Keratinocyte (primary cell): Measurements from ENCODE around the gene PCDHGA4. TPM values are rescaled to one million over a fixed set of nuclear protein-coding genes. Genes with fewer than 3 reads are reported as not detected.

Experiments
- DNase-seq: peaks from one replicate; pipeline ENCODE4 v3.0.0-alpha.2; 2011; ENCODE audit warnings: low read depth, missing footprints, low spot score
- FAIRE-seq: peaks from 2 replicates; lab custom pipeline; 2011; peaks lifted over from hg19 to GRCh38; lab: Jason Lieb, UNC
- H2AFZ ChIP-seq: 2 replicates; pipeline ENCODE4 v1.6.0; 2012; ENCODE audit warnings: low read length, control low read depth, inconsistent platforms; ENCODE audit not compliant: control insufficient read depth
- H3K27ac ChIP-seq: 2 replicates; pipeline ENCODE4 v1.5.1; 2011; ENCODE audit warnings: low read length; ENCODE audit not compliant: control insufficient read depth, insufficient read depth
- H3K27me3 ChIP-seq: 3 replicates; pipeline ENCODE4 v1.6.0; 2011; ENCODE audit warnings: low read length; ENCODE audit not compliant: control insufficient read depth, insufficient read depth; ENCODE audit errors: extremely low read depth
- H3K36me3 ChIP-seq, 2 experiments: 2 replicates in 1 of 2; 3 replicates in 1 of 2; pipeline ENCODE4 v1.5.1; 2011; ENCODE audit warnings: low read length in 2 of 2, mild to moderate bottlenecking in 1 of 2; ENCODE audit not compliant: control insufficient read depth in 2 of 2, insufficient read depth in 2 of 2; ENCODE audit errors: extremely low read depth in 1 of 2
- H3K4me1 ChIP-seq: 3 replicates; pipeline ENCODE4 v1.5.1; 2011; ENCODE audit warnings: low read length; ENCODE audit not compliant: control insufficient read depth, insufficient read depth; ENCODE audit errors: extremely low read depth
- H3K4me2 ChIP-seq: 3 replicates; pipeline ENCODE4 v1.6.0; 2011; ENCODE audit warnings: low read depth, low read length; ENCODE audit not compliant: control insufficient read depth, insufficient read depth; ENCODE audit errors: extremely low read depth
- H3K4me3 ChIP-seq, 3 experiments: fragments of 200-600 bp in 1 of 3; sonication (generic) in 1 of 3; 2 replicates in 2 of 3; 3 replicates in 1 of 3; pipeline ENCODE4 v1.5.1; 2011 to 2016; ENCODE audit warnings: low read length in 3 of 3, mild to moderate bottlenecking in 3 of 3, control low read depth in 2 of 3, inconsistent platforms in 1 of 3, low read depth in 1 of 3, mixed read lengths in 1 of 3, mixed run types in 1 of 3, moderate library complexity in 1 of 3; ENCODE audit not compliant: control insufficient read depth in 2 of 3, insufficient read depth in 2 of 3; ENCODE audit errors: extremely low read depth in 1 of 3
- H3K79me2 ChIP-seq: 2 replicates; pipeline ENCODE4 v1.6.0; 2012; ENCODE audit warnings: low read length; ENCODE audit not compliant: control insufficient read depth, insufficient read depth
- H3K9ac ChIP-seq: 3 replicates; pipeline ENCODE4 v1.6.0; 2011; ENCODE audit warnings: low read length; ENCODE audit not compliant: control insufficient read depth, insufficient read depth; ENCODE audit errors: extremely low read depth
- H3K9me1 ChIP-seq: 3 replicates; pipeline ENCODE4 v1.6.0; 2011; ENCODE audit warnings: low read length; ENCODE audit not compliant: control insufficient read depth, insufficient read depth; ENCODE audit errors: extremely low read depth
- H3K9me3 ChIP-seq: 2 replicates; pipeline ENCODE4 v1.5.1; 2012; ENCODE audit warnings: low read depth, low read length; ENCODE audit not compliant: control insufficient read depth
- H4K20me1 ChIP-seq: 3 replicates; pipeline ENCODE4 v1.6.0; 2011; ENCODE audit warnings: low read length; ENCODE audit not compliant: control insufficient read depth, insufficient read depth; ENCODE audit errors: extremely low read depth
- CTCF ChIP-seq, 3 experiments: IDR thresholded peaks in 1 of 3; conservative IDR thresholded peaks in 1 of 3; optimal IDR thresholded peaks in 1 of 3; 2 replicates in 2 of 3; 3 replicates in 1 of 3; pipeline versions ENCODE3 to v1.5.1; 2011; ENCODE audit warnings: low read length in 3 of 3, mild to moderate bottlenecking in 3 of 3, moderate library complexity in 2 of 3, control low read depth in 1 of 3, inconsistent platforms in 1 of 3; ENCODE audit not compliant: insufficient read depth in 2 of 3; ENCODE audit errors: extremely low read depth in 1 of 3
- EZH2 ChIP-seq: IDR thresholded peaks from one replicate; pipeline ENCODE4 v1.6.1; 2012; ENCODE audit warnings: inconsistent platforms, mild to moderate bottlenecking, low read length, moderate library complexity
- dilution Hi-C: fragments of 300-500 bp; cut with MboI; formaldehyde crosslinking; loops from one replicate; pipeline ENCODE4 v1.7.0; 2020; ENCODE audit warnings: low sequenced_read_pairs; ENCODE audit not compliant: extremely low pct_ligation_motif_present
- polyA plus RNA-seq, 5 experiments: library from polyadenylated mRNA; depleted of rRNA in 3 of 5; stranded (reverse) in 3 of 5; stranded (forward) in 1 of 5; unstranded in 1 of 5; fragments of >200 nt; gene quantifications; 1 replicate in 1 of 5; 2 replicates in 3 of 5; 3 replicates in 1 of 5; pipeline versions ENCODE4 v1.2.1 to v1.2.3, GENCODE V29; 2011 to 2012; ENCODE audit warnings: missing spikeins in 2 of 5, low read depth in 1 of 5, low replicate concordance in 1 of 5

Gene PCDHGA4
- polyA plus RNA-seq, 1 donor (not counting 4 experiments of a cell fraction or from before 2014, with no cell fraction given), result 0.05 TPM

GRCh38 chr5:141360685-141361084, 5.9 kb downstream of the PCDHGA4 start:
- Histone ChIP-seq H3K36me3 (no peaks in the 10 kb centered on the region), H3K9ac (no peak overlapping the region), H4K20me1 (no peaks in the 10 kb centered on the region), H3K9me3 (peaks cover 22% of the 10 kb centered on the region), H3K27me3 (peaks cover 41% of the 10 kb centered on the region), H3K27ac (no peak overlapping the region), H2AFZ (no peak overlapping the region), H3K79me2 (no peaks in the 10 kb centered on the region), H3K4me2 (no peak overlapping the region), H3K4me1 (no peaks in the 10 kb centered on the region), H3K4me3 (no peak overlapping the region), H3K9me1 (no peaks in the 10 kb centered on the region)
- no peak for DNase-seq
- FAIRE-seq, result no peak
- TF ChIP-seq EZH2, result no peak
- no peak for TF ChIP-seq CTCF (optimal IDR thresholded peaks at IDR 0.05 in 1 of 3, IDR thresholded peaks at IDR 0.05 in 1 of 3, conservative IDR thresholded peaks at IDR 0.05 in 1 of 3; ENCODE audit: extremely low read depth in 1 of 3, insufficient read depth in 2 of 3, low read length in 3 of 3)
- dilution Hi-C loops, result no loop called here

GRCh38 chr5:141362719-141363118, 7.9 kb downstream of the PCDHGA4 start:
- H3K9ac ChIP-seq, result no peak overlapping the region
- no peaks in the 10 kb centered on the region for H3K4me1 ChIP-seq
- DNase-seq, result no peak
- dilution Hi-C loops, result no loop called here
- H2AFZ ChIP-seq, result no peak overlapping the region
- H3K9me1 ChIP-seq, result no peaks in the 10 kb centered on the region
- no peak overlapping the region for H3K4me3 ChIP-seq
- no peaks in the 10 kb centered on the region for H3K36me3 ChIP-seq
- no peaks in the 10 kb centered on the region for H4K20me1 ChIP-seq
- no peak overlapping the region for H3K27ac ChIP-seq
- H3K4me2 ChIP-seq, result no peak overlapping the region
- H3K9me3 ChIP-seq, result peaks cover 24% of the 10 kb centered on the region
- peaks cover 40% of the 10 kb centered on the region for H3K27me3 ChIP-seq
- TF ChIP-seq EZH2, result no peak
- no peak for TF ChIP-seq CTCF (optimal IDR thresholded peaks at IDR 0.05 in 1 of 3, IDR thresholded peaks at IDR 0.05 in 1 of 3, conservative IDR thresholded peaks at IDR 0.05 in 1 of 3; ENCODE audit: extremely low read depth in 1 of 3, insufficient read depth in 2 of 3, low read length in 3 of 3)
- no peaks in the 10 kb centered on the region for H3K79me2 ChIP-seq
- no peak for FAIRE-seq
